ENCODE results near the gene SERPINB7.

Gene SERPINB7

DNA sequence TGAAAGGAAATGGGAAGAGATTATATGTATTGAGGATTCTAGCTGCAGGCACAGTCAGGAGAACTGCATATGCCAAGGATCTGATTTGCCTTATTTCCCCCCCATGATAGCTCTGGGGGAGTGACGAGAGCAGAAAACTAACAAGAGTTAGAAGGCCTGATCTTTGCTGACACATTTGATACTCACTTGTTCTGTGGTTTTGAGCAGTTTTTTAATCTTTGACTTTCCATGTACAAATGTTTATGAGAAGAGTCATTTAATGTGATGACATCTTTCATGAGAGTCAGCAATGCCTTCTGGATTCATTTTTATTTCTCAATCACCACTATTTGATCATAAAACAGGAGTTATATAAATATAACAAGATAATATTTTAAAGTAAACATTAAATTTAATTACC, 12.7 kb upstream of the SERPINB7 start:
- DNase-seq (ENCODE audit: low read depth) = peak; percentile 14
- TF ChIP-seq, protein P1, sequence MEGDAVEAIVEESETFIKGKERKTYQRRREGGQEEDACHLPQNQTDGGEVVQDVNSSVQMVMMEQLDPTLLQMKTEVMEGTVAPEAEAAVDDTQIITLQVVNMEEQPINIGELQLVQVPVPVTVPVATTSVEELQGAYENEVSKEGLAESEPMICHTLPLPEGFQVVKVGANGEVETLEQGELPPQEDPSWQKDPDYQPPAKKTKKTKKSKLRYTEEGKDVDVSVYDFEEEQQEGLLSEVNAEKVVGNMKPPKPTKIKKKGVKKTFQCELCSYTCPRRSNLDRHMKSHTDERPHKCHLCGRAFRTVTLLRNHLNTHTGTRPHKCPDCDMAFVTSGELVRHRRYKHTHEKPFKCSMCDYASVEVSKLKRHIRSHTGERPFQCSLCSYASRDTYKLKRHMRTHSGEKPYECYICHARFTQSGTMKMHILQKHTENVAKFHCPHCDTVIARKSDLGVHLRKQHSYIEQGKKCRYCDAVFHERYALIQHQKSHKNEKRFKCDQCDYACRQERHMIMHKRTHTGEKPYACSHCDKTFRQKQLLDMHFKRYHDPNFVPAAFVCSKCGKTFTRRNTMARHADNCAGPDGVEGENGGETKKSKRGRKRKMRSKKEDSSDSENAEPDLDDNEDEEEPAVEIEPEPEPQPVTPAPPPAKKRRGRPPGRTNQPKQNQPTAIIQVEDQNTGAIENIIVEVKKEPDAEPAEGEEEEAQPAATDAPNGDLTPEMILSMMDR (IDR thresholded peaks at IDR 0.05; ENCODE audit: low read length, missing control alignments) = no peak
- H3K4me3 ChIP-seq (replicated peaks; ENCODE audit: low read depth, low read length) = no peak overlapping the region

DNA sequence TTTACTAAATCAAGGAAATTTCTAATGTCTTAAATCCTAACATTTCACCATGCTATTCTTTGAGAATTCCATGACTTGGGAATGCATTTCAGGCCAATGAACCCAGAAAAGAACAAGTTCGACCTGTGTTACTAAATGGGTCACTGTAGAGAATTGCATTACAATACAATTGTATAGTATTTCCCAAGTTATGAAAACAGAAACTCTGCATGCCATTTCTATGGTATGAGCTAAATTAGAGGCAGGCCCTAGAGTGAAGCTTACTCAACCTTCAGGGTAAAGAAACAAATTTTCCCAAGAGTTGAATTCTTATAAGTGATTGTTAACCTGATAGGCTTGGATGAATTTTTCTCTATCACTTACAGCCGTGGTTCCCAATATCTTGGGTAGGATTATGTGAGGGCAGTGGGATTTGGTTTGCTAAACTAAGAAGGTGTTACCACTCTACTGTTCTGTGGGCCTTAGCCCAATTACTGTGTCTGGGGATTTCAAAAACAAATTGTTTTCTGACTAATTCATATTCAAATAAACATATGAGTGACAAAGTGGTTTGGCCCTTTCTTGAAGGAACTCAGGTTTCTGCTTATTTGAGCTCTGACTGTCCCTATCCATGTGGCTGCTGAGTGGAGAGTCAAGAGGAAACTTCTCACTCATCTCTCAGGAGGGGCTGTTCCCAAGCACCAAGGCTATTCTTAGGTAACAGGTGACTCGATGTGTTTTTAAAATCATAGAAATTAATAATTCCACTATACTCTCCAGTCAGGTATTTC, 11.2 kb upstream of the SERPINB7 start:
- no peak for DNase-seq (ENCODE audit: low read depth)
- TF ChIP-seq, protein P1 (IDR thresholded peaks at IDR 0.05; ENCODE audit: low read length, missing control alignments) = no peak
- H3K4me3 ChIP-seq (replicated peaks; ENCODE audit: low read depth, low read length) = no peak overlapping the region

DNA sequence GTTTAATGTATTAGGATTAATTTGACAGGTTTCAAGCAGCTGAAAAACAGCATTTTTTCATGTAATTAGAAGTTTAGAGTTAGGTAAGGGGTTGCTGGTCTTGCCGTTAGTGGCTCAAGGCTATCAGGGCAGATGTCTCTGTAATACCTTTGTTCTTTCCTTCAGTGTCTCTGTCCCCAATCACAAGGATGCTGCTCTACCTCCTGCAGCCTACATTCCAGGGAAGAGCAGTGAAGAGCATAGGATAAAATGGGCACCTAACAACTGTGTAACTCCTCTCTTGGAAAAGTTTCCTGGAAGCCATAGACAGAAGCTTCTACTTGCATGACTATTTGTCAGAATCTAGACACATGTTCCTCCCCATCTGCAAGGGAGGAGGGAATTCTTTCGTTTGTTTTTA, 9.4 kb upstream of the SERPINB7 start:
- H3K4me3 ChIP-seq (replicated peaks; ENCODE audit: low read depth, low read length) = no peak overlapping the region
- no peak for DNase-seq (ENCODE audit: low read depth)
- TF ChIP-seq, protein P1 (IDR thresholded peaks at IDR 0.05; ENCODE audit: low read length, missing control alignments) = no peak

DNA sequence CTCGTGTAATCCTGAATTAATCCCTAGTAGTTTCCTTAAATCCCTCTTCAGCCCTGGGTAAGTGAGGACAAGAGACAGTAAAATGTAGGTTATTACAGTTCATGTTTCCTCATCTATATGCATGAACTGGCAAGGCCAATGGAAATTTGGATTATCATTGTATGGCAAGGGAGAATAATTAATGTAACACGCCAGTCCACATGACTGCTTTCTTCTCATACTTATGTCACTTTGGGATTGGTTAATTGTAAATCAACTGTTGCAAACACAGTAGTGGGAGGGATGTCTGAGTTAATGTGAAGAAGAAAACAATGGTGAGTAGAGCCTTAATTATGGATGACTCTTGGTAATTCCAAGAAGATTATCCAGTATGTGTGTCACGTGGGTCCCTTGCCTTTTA, 1.7 kb upstream of the SERPINB7 start:
- TF ChIP-seq, protein P1 (IDR thresholded peaks at IDR 0.05; ENCODE audit: low read length, missing control alignments) = no peak
- no peak overlapping the region for H3K4me3 ChIP-seq (replicated peaks; ENCODE audit: low read depth, low read length)

DNA sequence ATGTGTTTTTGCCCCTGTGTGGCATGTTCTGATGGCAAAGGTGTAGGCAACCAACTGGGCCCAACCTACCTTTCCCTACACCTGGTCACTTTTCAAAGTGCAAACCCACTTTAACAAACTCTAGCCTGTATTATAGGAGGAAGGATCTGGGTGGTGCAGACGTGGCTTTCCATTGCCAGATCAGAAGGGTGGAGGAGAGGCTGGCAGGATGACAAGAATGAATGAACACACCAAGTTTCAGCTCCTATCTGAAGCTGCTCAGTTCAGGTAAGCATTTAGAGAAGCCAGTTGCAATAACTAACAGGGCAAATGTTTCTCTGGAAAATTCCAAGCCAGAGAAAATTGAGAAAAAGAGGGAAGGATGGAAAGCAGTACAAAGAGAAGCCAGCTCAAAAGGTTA, 707 bp upstream of the SERPINB7 start:
- H3K4me3 ChIP-seq (replicated peaks; ENCODE audit: low read depth, low read length) = no peak overlapping the region

More for the DNA sequence above, 1.7 kb upstream of the SERPINB7 start:
- no peak for DNase-seq (ENCODE audit: low read depth)

DNA sequence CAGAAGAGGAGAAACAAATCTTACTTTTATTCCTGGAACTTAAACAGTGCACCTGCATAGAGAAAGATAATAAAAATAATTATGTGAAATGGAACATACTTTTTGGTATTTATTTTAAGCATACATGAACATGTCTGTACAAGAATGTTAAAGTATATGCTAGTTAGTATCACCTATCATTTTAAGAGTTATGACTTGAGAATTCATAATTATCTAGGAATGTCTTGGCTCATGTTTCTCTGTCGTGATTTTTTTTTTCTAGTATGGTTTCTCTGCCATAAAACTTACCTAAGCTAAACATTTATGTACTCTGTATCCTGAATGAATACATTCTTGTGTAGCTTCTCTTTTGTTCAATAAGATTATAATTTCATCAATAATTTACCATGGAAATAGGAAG, 4.2 kb downstream of the SERPINB7 start:
- no peak overlapping the region for H3K4me3 ChIP-seq (replicated peaks; ENCODE audit: low read depth, low read length)
- DNase-seq (ENCODE audit: low read depth) = no peak
- TF ChIP-seq, protein P1 (IDR thresholded peaks at IDR 0.05; ENCODE audit: low read length, missing control alignments) = no peak

More for the DNA sequence above, 707 bp upstream of the SERPINB7 start:
- TF ChIP-seq, protein P1 (IDR thresholded peaks at IDR 0.05; ENCODE audit: low read length, missing control alignments) = no peak
- no peak for DNase-seq (ENCODE audit: low read depth)

DNA sequence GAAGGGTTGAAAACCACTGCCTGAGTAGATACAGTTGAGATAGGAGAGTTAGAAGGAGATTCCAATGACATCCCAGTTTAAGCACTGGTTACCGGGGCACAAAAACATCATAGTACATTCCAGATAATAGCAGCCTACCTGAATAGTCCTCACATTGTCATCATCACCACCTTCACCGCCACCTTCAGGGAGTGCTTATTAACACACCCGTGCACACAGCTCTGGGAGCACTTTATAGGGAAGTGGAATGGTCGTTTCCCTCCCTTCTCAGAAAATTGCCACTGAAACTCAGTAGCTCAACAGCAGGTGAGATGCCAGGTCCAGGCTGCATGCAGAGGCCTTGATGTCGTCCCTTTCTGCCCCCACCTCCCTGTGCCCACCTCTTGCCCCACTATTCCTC, 8.2 kb downstream of the SERPINB7 start:
- TF ChIP-seq, protein P1 (IDR thresholded peaks at IDR 0.05; ENCODE audit: low read length, missing control alignments) = no peak
- no peak overlapping the region for H3K4me3 ChIP-seq (replicated peaks; ENCODE audit: low read depth, low read length)
- no peak for DNase-seq (ENCODE audit: low read depth)
